ENCODE data around the gene VWF. TPM values are rescaled to one million over a fixed set of nuclear protein-coding genes. Genes with fewer than 3 reads are reported as not detected.

Gene VWF
- total RNA-seq, 1 experiment from 2014 or later, result 0.05 TPM

DNA sequence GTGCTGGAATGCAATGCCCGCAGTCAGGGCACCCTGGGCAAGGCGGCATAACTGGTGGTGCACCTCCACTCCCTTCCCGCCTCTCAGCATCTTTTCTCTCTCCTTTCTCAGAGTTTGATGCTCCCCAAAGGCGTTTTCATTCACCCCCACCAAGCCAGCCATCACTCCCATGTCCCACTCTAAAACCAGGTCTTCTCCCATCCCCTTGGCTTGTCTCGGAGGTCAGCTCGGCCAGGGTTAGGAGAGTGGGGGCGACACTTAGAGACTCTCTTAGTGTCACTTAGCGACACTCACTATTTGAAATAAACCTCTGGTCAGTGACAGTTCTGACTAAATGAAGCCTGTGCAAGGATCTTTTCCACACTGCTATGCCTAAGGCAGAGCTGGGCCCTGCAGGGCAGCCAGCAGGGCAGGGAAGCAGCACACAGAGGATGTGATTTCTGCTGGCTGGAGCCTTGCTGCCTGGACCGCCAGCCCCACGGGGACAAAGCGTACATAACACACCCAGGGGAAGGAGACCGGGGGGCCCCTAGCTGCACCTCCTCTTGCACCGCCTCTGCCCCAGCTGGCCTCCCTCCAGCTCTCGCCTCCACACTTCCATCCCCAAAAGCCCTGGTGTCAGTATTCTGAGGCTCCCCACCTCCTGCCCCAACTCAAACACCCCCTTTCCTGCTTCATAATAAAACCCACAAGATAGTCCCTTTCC lies 64.5 kb downstream of the VWF start:
- DNase-seq (ENCODE audit: low read depth), result no peak

DNA sequence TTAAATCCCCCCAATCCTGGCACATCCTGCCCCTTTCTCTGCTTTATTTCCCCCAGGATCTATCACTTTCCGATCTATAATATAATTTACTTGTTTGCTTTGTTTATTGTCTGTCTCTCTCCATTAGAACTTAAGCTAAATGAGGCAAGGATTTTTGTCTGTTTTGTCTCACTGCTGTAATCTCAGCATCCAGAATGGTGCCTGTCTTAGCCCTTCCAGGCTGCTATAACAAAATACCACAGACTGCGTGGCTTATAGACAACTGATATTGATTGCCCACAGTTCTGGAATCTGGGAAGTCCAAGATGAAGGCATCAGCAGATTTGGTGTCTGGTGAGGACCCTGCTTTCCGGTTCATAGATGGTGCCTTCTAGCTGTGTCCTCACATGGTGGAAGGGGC lies 65.2 kb downstream of the VWF start:
- no peak for DNase-seq (ENCODE audit: low read depth)

DNA sequence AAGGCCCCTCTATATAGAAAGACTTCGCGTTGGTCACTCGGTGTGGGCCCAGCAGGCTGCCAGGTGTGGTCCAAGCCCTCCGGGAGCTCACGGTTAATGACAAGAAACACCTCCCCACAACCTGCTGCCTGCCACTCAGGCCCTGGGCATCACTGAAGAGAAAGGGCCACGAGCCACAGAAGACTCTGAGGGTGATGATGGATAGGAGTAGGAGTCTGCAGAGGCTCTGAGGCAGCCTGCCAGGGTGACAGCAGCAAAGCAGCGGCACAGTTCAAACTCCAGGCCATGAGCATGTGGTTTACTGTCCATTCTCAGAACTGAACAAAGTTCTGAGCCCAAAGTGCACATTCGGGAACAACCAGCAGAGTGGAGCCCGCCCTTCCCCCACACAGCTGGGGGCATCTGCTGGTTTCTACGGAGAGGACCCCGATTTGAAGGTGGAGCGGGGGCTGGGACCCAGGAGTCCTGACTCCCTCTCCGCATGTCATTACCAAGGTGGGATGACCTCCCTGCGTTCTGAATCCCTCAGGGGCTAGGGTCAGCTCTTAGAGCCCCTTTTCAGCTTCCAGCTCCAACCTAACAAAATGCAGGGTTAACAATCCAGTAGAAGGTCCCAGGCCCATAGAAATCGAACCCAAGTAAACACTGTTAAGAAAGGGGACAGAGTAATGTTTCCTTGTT lies 65.8 kb downstream of the VWF start:
- DNase-seq (ENCODE audit: low read depth), result no peak

DNA sequence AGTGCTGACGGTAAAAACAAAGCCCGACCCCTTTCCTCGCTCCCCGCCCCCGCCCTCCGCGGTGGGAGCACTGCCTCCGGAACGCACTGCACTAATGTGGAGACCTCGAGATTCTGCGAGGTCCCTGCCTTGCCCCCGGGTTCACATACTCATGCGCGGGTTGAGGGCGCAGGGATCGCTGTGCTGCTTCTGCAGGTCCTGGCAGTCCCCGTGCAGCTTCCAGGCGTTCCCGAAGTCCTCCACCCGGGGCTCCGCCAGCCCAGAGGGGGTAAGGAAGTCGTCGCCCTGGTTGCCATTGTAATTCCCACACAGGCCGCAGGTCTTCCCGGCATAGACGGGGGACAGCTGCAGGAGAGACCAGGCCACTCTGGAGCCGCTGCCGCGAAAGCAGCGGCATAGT lies 66.8 kb downstream of the VWF start:
- DNase-seq (ENCODE audit: low read depth), result no peak

DNA sequence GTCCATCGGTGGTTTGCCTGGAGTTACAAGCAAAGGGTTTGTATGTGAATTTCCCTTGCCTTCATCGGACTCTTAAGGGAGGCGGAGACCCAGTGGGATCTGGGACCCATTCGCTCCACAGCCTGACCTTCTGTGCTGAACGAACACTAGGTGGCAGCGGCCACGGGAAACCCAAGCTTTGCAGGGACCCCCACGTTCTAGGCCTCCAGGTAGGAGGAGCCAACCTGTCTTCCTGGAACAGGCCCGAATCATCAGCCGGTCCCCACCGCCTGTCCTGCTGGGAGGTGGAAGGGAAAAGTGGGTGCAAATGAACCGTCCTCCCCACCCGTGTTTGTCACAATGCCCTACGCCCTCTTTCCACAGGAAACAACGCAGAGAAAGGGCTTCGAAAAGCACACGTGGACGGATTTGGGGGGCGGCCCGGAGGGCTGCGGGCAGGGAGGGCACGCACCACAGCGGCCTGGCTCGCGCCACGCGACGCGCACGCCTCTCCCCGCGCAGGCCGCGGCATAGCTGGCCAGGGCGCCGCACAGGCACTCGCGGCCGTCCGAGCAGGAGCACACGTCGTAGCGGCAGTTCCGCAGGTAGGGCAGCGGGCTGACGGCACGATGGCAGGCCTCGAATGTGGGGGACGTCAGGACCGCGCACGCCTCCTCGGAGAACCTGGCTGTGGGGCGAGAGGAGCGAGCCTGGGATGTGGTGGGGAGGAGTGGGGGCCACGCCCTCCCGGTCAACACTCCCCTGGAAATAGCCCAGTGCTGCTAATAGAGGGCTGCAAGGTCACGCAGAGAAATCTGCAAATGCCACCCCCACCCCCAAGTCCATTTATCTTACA lies 67.8 kb downstream of the VWF start:
- DNase-seq (ENCODE audit: low read depth), result no peak

DNA sequence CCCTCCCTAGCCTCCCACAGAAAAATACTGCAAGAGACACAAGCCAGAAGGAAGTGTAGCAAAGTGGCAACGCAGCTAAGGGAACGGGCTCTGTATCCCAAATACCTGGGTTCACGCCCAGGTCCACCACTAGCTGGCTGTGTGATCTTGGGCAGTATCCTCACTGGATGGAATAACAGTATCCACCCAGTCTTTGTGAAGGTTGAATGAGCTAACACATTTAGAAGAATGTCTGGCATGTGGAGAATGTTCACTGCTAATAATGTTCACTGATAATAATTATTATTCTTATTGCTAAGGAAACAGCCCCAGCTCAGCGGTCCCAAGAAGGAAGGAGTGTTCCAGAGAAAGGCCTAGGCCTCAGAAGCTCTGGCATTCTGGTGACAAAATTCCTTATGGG lies 70.9 kb downstream of the VWF start:
- DNase-seq (ENCODE audit: low read depth), result peak; percentile 44

DNA sequence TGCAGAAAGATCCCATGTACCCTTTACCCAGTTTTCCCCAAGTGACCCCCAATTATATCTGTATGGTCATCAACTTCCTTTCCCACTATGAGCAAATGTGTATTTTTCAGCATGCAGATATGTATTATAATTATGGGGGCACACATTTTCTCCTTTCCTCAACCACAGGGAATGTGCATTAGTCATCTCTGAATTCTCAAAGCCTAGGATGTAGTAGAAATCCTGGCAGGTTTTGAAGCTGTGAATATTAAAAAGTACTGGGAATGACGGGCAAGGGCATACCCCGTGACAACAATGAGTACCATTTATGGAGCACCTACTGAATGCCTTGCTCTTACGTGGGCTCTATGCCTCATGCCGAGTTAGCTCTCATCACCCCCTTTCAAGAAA lies 71.5 kb downstream of the VWF start:
- peak; percentile 45 for DNase-seq (ENCODE audit: low read depth)

DNA sequence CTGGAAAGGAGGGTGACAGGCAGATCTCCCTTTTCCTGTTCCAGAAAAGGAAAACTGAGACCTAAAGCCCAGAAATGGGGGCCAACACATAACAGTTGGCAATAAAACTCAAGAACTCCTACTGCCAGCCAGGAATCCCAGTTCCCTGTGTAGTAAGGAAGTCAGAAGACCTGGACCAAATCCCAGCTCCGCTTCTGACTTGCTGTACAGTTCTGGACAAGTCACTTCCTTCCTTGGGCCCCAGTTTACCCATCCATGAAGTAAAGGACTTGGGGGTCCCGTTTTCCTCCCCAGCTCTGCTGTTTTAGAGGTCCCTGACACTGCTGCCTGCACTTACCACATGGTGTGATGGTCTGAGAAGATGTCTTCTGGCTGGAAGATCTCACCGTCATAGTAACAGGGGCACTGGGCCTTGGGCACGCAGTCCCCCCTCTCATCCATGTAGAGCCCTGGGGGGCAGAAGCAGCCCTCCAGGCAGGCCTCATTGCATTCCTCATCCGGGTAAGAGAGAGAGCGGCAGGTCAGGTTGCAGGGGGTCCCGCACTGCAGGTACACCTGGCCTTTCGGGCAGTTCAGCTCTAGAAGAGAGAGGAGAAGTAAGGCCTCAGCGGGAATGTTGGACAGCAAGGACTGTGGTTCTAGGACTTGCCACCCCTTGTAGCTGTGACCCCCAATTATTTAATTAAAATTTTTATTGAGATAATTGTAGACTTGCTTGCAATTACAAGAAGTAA lies 72.1 kb downstream of the VWF start:
- DNase-seq (ENCODE audit: low read depth), result no peak

DNA sequence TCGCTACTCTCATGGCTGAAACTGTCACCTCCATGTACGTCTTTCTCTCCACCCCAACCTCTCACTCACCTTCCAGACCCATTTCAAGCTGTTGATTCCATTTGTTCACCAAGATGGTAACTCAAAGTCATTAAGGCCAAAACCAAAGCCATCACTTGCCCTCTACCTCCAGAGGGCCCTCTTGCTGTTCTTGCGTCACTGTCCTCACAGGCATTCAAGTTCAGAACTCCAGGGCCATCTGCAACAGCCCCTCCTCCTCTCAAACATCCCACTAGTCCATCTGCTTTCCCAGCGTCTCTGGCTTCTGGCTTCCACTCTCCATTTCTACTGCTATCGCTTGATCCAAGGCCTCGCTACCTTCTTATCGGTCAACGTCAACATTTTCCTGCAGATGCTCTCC lies 74.5 kb downstream of the VWF start:
- no peak for DNase-seq (ENCODE audit: low read depth)

DNA sequence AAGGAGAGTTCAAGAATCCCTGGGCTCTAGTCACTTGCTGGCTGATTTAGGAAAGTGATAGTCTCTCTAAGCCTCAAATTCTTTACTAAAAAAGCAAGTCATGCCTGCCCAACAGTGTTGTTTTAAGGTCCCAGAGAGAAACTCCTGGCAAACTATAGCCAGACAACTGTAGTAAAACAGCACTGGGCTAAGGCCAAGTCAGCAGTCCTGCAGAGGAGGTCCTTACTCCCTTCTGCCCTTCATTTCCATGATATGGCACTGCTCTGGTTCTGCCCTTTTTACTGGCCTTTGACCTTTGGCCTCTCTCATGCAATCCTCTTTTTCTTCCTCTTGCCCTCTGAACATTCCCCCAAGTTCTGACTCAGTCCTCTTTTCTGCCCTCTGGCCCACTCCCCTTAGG lies 74.9 kb downstream of the VWF start:
- no peak for DNase-seq (ENCODE audit: low read depth)

DNA sequence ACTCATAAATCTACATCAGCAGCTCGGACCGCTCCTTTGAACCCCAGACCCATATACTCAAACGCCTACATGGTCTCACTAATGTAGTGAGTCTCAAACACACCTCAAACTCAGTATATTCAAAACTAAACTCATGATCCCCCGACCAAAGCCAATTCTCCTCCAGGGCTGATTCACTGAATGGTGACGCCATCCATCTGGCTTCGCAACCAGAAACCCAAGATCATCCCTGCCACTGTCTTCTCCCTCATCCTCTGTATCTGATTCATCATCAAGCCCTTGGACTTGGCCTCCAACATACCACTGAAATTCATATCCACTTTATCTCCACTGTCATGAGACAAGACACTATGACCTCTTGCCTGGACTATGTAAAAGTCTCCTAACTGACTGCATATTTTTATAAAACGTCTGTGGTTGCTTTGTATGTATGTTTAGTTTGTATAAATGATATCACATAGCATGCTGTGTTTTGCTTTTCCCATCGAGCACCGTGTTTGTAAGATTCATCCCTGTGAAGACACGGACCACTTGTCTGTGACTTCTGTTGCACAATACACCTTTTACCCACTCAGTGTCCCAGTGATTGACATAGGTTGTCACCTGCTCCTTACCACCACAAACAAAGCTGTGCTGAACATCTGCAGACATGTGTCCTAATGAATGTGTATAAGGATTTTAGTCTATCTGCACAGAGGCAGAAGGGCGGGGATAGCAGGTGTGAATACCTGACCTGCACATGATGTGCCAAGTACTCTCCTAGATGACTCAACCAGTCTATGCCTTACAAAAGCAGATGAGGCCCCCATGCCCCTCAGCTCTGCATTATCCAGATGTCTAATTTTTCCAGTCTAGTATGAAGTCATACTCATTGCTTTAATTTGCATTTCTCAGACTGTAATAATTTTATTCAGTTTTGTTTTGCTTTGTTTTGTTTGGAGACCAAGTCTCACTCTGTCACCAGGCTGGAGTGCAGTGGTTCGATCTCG lies 76.9 kb downstream of the VWF start:
- peak; percentile 15 for DNase-seq (ENCODE audit: low read depth)

DNA sequence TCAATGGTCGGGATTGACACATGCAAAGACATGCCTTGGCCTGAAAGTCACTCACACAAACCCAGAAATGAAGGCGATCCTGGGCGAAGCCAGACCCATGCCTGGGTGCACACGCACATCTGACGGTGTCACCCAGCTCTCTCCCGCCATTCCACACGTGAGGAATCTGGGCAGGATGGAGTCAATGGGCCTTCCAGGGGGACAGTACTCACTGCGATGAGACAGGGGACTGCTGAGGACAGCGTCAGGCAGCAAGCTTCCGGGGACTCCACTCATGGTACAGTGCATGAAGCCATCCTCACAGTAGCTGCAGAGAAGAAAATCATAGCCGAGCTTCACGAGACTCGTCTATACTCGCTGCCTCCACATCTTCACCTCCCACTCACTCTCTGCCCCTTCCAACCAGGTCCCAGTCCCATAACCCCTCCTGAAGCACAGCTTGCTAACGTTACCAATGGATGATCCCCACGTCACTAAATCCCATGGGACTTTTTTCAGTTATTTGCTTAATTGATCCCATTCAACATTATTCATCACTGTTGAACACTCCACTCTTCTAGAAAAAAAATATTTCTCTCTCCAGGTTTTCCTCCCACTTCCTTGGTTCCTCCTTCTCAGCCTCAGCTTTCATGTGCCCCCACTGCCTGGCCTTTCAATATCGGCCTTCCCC lies 77.8 kb downstream of the VWF start:
- DNase-seq (ENCODE audit: low read depth), result no peak

DNA sequence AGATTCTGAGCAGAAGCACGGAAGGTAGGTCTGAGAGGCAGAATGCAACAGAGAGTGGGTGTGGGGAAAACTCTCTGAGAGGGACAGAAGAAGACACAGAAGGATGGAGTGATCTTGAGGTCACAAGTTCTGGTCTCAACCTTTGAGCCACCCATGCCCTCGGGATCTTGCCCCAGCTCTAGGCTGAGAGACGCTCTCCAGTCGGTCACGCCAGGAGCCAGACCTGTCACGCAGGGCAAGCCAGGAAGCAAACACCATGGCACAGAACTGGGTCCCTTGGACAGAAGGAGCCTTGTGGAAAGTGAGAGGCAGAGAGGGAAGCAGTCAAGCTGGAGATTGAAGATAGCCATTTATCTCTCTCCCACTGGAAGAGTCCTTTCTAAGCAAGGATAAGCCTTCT lies 79.0 kb downstream of the VWF start:
- no peak for DNase-seq (ENCODE audit: low read depth)

DNA sequence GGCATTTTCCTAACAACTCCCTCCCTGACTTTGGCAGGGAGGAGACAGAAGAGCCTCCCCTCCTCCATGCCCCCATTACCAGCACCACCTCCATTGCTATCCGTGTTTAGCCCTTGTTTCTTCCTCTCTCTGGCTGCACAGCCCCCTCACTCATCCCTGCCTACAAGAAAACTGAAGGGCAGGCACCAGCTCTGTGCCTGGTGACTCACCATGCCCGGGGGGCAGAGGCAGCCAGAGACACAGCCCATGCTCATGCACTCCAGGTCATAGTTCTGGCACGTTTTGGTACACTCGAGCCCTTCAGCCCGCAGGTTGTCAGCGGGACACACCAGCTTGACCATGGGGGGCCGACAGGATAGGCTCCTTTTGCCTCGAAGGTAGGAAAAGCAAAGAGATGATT lies 80.4 kb downstream of the VWF start:
- peak; percentile 88 for DNase-seq (ENCODE audit: low read depth)

DNA sequence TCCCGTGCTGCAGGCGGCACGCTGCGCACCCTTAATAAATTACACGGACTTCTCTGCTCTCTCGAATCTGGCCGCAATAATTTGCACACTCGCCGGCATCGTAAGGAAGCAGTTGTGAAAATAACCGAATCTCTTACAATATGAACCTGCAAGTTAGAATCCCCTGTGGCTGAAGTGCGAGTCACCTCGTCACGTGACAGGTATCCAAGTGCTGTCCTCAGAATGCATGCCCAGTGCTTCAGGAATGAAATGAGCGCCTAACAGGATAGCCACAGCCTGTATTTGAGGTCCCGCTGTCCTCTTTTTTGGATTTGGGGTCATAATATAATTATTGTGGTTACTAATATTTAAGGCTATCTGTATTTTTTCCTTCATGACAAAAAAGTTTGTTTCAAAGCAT lies 82.0 kb downstream of the VWF start:
- DNase-seq (ENCODE audit: low read depth), result peak; percentile 48

DNA sequence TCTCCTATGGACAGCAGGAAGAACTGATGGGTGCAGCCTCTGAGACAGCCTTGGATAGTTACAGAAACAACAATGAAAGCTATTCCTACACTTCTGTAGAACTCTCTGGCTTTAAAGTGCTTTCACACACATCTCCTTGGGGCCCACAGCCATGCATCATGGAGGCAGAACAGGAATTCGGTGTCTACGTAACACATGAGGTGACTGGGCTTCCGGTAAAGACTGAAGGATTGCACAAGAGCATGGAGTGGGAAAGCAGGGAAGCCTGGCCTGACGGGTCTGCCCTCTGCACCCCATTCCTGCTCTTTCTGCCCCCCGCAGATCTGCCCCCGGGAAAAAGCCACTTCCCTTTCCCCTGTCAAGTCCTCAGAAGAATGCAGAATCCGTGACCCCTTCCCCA lies 82.6 kb downstream of the VWF start:
- no peak for DNase-seq (ENCODE audit: low read depth)

DNA sequence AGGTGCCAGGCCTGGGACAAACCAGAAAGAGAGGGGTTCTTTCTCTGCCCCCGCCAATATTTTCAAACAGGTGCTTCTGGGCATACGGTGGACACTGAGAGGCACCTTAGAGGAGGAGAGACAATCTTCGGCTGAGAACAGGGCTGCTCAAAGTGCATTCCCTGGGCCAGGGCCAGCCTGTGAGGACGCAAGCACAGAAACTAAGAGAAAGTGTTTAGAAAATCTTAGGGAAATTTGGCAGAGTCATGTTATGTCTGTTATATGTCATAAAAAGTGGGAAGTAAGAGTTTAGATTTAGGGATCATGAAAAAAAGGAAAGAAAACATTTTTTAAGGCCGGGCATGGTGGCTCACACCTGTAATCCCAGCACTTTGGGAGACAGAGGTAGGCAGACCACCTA lies 83.7 kb downstream of the VWF start:
- no peak for DNase-seq (ENCODE audit: low read depth)

DNA sequence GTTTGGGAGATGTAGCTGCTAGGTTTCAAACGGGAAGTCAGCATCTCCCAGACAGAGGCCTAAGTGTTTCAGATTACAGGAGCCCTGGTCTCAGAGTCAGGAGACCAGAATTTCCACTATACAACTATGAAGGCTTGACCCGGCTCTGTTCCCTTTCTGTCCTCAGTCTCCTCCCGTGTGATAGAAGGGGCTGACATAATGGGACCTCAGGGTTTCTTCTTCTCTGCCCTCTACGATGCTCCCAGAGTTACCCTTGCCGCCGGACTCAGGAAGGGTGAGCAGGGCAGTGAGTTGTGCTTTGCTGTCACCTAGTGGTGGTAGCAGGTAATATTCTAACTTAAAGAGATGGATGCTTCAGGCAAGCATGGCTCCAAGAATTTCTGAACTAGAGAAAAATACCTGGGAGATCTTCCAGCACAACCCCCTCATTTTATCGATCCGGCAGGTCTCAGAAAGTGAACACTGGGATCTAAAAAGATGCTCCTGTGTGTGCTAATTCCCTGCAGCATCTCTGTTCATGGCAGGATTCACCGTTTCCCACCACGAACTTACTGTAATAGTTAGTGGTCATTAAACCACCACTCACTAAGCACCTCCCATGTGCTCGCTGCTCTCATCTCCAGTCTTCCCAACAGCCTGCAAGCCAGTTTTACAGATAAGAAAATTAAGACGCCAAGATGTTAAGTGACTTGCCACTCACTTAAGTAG lies 84.4 kb downstream of the VWF start:
- peak; percentile 66 for DNase-seq (ENCODE audit: low read depth)

DNA sequence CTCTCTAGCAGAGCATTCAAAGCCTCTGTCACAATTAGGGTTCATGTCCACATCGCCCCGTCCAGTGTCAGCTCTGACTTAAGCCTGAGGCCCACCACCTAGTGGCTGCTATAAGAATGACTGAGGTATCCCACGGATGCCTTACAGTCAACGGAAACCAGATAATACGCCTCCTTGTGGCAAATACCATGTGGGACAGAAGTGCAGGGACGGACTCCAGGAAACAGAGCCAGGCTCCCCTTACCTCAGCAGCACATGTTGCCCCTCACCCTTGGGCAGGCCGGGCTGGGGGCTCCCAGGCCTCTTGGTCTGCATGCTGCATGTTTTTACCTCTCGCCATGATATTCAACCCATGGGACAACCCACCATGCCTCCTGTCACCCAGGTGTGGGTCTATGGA lies 86.3 kb downstream of the VWF start:
- peak; percentile 57 for DNase-seq (ENCODE audit: low read depth)

DNA sequence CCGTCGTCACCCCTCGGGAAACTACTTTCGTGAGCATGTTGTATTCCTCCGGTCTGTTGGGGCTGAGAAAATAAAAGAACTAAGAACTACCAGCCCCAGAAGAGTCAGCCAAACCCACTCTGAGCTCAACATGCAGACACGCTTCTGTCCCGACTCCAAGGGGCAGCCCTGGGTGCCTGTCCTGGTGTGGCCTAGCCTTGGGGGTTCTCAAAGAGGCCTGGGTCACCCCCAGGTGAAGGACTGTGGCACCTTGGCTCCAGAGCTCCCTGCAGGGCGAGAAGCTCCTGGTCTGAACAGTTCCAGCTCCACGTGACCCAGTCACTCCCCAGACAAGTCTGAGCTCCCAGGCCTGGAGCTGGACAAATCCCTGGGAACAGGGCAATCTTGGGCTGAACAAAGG lies 87.0 kb downstream of the VWF start:
- DNase-seq (ENCODE audit: low read depth), result no peak
